ENCODE measurements around the gene INPPL1.

Gene INPPL1

GRCh38 chr11:72226701-72227100 is 2.1 kb downstream of the INPPL1 start:
- Histone ChIP-seq H3K27ac (no peak overlapping the region), H3K4me3 (ENCODE audit: low read depth, low read length) (no peak overlapping the region), H3K36me3 (replicated peaks) (peaks cover 38% of the 10 kb centered on the region), H3K27me3 (replicated peaks) (no peaks in the 10 kb centered on the region)
- DNase-seq = no peak
- no peak for TF ChIP-seq CTCF (IDR thresholded peaks at IDR 0.05; ENCODE audit: low read depth, low read length, missing control alignments)
- in situ Hi-C loops (cut with HindIII; ENCODE audit: low pct_ligation_motif_present, low sequenced_read_pairs) = no loop called here

GRCh38 chr11:72227316-72228228 is 3.0 kb downstream of the INPPL1 start:
- Histone ChIP-seq H3K36me3 (replicated peaks) (peaks cover 47% of the 10 kb centered on the region), H3K27ac (no peak overlapping the region), H3K27me3 (replicated peaks) (no peaks in the 10 kb centered on the region), H3K4me3 (ENCODE audit: low read depth, low read length) (no peak overlapping the region)
- DNase-seq = no peak
- in situ Hi-C loops (cut with HindIII; ENCODE audit: low pct_ligation_motif_present, low sequenced_read_pairs) = no loop called here
- TF ChIP-seq CTCF (IDR thresholded peaks at IDR 0.05; ENCODE audit: low read depth, low read length, missing control alignments) = no peak

- no peak for DNase-seq
- in situ Hi-C loops (cut with HindIII; ENCODE audit: low pct_ligation_motif_present, low sequenced_read_pairs) = no loop called here
- Histone ChIP-seq H3K36me3 (replicated peaks) (peaks cover 54% of the 10 kb centered on the region), H3K27ac (no peak overlapping the region), H3K27me3 (replicated peaks) (no peaks in the 10 kb centered on the region), H3K4me3 (ENCODE audit: low read depth, low read length) (no peak overlapping the region)
- TF ChIP-seq CTCF (IDR thresholded peaks at IDR 0.05; ENCODE audit: low read depth, low read length, missing control alignments) = peak; percentile 63
These were observed 3.8 kb downstream of the INPPL1 start for GRCh38 chr11:72228229-72228843.

GRCh38 chr11:72228844-72229231 is 4.3 kb downstream of the INPPL1 start:
- H3K27me3 ChIP-seq (replicated peaks) = no peaks in the 10 kb centered on the region
- TF ChIP-seq CTCF (IDR thresholded peaks at IDR 0.05; ENCODE audit: low read depth, low read length, missing control alignments) = no peak
- no peak overlapping the region for H3K27ac ChIP-seq
- no peak for DNase-seq
- peaks cover 59% of the 10 kb centered on the region for H3K36me3 ChIP-seq (replicated peaks)
- H3K4me3 ChIP-seq (ENCODE audit: low read depth, low read length) = no peak overlapping the region
- in situ Hi-C loops (cut with HindIII; ENCODE audit: low pct_ligation_motif_present, low sequenced_read_pairs) = no loop called here

- in situ Hi-C loops (cut with HindIII; ENCODE audit: low pct_ligation_motif_present, low sequenced_read_pairs) = no loop called here
- TF ChIP-seq CTCF (IDR thresholded peaks at IDR 0.05; ENCODE audit: low read depth, low read length, missing control alignments) = no peak
- H3K4me3 ChIP-seq (ENCODE audit: low read depth, low read length) = no peak overlapping the region
- no peaks in the 10 kb centered on the region for H3K27me3 ChIP-seq (replicated peaks)
- no peak for DNase-seq
- H3K27ac ChIP-seq = no peak overlapping the region
- H3K36me3 ChIP-seq (replicated peaks) = peaks cover 64% of the 10 kb centered on the region
These were observed 4.9 kb downstream of the INPPL1 start for GRCh38 chr11:72229336-72229924.
